ENCODE data around the gene PDIA2.
"Not testable (repeated sequence)": the region's sequence is repeated elsewhere in the genome, so short reads cannot be mapped to it uniquely, and the experiment has no call there.

PDIA2 gene

GRCh38 chr16:264440-264951, 18.5 kb upstream of the PDIA2 start:
- DNase-seq, result no peak

- no peak for DNase-seq
Observed at GRCh38 chr16:265002-265529, 17.9 kb upstream of the PDIA2 start.

GRCh38 chr16:265711-266110, 17.3 kb upstream of the PDIA2 start:
- DNase-seq, result no peak

DNA sequence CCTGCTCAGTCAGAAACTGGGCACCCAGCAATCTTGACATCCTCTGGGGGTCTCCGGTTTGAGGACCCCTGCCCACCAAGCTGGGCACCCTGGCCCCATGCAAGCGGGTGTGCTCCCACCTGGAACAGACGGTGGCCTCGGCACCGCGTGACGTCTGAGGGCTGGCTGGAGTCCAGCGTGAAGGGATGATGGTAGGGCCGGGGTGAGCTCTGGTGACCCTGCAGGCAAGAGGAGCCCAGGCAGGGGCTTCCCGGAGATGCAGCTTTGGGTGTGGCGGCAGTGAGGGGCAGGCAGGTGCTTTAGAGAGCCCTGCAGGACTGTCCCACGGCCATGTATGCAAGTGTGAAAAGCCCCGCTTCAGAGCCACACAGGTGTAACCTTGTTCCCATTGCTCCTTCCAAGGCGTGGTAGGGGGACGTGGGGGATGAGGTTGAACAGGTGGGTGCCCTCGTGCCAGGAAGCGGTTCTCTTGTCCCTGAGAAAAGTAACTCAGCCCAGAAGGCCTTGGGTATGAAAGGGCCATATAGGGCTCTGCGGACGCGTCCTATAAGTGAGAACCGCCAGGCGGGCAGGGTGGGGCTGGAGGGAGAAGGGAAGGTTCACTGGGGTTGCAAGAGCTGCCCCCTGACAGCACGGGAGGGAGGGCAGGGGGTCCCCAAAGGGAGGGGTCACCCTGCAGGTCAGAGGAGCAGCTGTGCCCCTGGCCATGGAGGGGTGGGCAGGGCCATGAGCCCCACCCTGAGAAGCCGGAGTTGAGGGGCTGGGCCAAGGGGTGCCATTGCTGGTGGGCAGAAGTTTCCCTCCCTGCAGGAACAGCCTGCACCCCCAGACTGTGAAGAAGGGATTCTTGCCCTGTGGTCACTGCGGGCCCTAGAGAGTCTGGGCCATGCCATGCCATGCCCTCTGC, 16.5 kb upstream of the PDIA2 start:
- no peak for DNase-seq

- not testable (repeated sequence) for DNase-seq
Observed at GRCh38 chr16:267562-267961, 15.4 kb upstream of the PDIA2 start.

DNA sequence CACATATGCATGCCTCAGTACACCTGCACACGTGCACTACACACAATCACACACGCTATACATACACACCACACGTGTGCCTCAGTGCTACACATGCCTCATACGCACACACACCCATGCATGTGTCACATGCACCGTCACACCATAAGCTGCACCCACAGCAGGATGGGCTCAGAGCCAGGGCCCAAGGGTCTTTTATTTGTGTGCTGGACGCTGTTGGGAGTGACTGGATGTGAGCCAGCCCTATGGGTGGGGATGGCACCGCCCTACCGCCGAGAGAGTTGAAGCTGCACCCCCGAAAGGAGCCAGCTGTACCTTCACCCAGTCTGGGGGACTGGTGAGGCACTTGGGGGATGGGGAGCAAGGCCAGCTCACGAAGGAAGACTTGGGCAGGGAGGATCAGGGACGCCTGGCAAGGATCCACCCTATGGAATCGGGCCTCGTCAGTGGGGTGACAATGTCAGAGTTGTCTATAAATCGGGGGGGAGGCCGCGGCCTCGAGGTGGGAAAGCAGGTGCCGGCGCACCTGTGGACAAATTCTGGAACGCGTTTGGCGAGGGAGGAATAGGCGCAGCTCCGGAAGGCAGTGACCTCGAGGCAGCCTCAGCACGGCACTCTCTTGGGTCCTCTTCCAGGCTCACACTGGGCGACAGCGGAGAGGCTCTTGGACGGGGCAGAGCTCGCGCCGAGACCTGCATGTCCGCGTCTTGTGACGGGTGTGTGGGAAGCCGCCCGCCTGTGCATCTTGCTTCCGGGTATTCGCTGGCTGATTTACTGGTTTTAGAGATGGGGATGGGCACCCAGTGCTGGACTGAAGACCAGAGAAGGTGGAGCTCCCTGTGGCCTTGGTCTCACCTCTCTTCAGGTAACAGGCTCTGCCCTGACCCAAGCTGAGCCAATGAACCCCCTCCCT, 14.6 kb upstream of the PDIA2 start:
- DNase-seq, result no peak

GRCh38 chr16:269061-269796, 13.7 kb upstream of the PDIA2 start:
- no peak for DNase-seq

DNA sequence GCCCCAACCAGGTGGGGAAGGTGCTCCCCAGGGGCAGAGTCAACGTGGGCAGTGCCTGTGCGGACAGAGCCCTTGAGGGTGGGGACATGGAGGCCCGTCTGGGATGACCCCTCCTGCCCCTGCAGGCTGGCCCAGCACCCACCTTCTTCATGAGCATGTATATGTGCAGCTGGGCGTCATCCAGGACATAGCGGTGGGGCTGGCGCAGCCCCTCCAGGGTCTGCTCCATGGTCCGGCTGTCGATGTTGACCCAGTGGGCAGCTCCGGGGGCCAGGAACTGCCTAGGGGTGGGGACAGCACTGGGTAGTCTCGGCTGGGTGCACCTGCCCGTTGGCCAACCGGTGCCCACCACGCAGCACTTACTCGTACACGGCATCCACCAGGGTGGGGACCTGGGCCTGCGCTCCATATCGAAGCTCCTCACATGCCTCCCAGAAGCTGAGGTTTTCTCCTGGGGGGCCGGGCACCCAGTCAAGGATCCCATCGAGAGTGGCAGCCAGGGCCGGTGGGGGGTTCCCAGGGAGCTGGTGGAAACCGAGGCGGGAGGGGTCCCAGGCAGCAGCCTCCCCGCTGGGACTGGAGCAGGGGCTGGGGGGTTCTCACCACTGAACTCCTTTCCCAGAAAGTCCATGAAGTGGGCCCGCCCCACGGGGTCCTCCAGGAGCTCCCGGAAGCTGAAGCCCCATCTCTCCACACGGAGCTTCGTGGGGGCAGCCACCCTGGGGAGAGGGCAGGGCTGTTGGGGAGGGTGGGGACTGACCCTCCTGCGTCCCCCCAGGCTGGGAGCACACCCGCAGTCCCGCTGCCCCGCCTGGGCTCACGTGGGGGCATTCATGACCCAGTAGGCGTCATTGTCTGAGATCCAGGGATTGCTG, 12.3 kb upstream of the PDIA2 start:
- no peak for DNase-seq

DNA sequence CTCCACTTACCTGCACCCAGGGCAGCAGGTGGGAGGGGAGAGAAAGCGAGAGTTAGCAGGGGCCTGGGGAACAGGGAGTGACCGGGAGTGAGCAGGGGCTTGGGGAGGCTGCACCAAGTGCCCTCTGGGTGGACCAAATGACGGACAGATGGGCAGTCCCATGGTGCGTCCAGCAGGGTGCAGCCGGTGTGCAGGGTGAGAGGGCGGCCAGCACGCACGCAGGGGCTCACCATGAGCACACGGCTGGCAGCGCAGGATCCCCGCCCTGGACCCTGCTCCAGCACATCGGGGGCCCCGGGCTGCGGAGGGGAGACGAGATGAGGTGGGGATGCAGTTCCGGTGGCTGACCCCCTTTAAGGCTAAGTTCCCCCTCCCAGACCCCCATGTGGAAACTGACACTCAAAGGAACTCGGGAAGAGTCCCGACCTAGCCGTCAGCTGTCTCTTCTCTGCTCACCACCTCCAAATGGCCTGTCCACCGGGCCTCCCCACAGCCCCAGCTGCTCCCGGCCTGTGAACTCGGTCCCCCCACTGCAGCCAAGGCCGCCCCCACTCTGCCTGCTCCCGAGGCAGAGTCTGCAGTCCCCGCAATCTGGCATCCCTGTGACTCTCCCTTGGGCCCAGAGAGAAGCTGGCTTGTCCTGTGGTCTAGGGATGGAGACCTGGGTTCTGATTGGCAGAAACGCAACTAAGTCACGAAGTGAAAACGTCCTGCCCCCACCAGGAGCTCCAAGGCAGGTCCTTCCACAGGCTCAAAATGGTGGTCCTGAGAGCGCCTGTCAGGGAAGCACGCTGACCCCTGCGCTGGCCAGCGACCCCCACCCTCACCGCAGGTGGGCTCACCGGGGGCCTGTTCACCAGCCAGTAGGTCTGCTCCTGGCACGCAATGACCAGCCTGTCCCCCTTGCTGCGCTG, 10.1 kb upstream of the PDIA2 start:
- DNase-seq, result no peak

- DNase-seq, result no peak
Observed at GRCh38 chr16:273547-274421, 9.2 kb upstream of the PDIA2 start.

DNA sequence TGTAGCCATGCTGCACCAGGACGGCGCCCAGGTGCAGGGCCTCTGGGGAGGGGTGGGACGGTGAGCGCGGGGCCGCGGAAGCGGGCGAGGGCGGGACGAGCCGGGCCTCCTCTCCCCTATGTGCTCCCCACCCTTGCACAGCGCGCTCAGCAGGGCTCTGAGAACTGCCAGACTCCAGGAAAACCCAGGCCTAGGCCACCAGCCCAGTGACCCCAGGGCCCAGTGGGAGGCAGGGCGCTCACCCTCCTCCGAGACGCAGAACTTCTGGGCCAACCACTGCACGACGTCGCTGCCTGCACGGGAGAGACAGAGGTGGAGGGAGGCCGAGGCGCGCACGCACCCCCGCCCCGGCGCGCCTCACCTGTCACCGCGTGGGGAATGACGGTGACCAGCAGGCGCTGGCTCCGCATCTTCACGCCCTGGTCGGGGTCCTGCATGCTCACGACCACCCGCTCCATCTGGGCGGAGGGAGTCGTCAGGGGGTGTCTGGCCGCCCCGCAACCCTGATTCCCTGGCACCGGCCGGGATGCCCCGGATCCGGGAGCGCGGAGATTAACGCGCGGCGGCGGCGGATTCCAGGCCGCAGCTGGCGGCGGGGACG, 7.8 kb upstream of the PDIA2 start:
- no peak for DNase-seq

DNA sequence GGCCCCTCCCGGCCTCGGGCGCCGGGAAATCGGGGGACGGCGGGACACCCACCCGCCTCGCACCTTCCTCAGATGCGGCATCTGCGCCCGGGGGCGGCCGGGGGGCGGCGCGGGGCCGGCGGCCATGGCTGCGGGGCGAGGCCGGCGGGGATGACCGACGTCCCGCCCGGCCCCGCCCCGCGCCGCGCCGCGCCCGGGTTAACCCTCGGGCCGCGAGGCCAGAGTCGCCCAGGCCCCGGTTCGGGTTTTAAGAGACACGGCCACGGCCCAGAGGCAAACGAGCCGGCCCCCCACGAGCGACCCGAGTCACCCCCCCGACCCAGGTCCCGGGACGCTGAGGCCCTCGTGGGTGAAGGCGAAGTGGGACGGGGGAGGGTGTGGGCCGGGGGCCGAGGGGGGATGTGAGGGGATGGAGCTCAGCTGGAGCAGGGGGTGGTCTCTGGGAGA, 7.2 kb upstream of the PDIA2 start, which contains the start of gene RGS11:
Gene RGS11 (minus strand): TSS at position 159 of the 447 bp plus-strand sequence. CDS start 33 bp downstream, at position 126.
- no peak for DNase-seq

DNA sequence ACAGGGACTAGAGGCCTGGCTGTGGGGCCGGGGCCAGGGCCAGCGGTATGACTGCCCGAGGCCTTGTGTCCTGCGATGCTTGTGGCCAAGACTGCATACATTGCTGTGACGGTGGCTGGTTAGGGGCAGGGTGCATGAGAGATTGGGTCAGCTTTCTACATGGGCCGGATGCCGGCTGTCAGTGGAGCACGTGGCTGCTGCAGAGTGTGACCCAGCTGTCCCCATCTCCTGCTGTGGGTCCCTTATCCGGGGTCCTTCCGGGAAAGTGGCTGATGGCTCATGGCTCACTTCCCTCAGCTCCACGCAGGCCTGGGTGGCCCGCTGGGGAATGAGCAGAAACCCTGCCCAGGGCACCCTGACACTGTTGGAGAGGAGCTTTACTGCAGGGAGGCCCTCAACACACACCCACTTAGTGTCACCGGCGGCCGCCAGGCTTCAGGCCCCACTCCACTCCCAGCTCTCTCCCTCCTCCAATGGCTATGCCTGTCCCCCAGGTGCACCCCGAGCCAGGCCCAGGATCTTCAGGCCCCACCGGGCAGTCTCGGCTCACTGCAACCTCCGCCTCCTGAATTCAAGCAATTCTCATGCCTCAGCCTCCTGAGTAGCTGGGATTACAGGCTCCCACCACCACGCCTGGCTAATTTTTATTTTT, 6.4 kb upstream of the PDIA2 start:
- no peak for DNase-seq

- peak; percentile 86 for DNase-seq
Observed at GRCh38 chr16:278863-279366, 4.0 kb upstream of the PDIA2 start.

DNA sequence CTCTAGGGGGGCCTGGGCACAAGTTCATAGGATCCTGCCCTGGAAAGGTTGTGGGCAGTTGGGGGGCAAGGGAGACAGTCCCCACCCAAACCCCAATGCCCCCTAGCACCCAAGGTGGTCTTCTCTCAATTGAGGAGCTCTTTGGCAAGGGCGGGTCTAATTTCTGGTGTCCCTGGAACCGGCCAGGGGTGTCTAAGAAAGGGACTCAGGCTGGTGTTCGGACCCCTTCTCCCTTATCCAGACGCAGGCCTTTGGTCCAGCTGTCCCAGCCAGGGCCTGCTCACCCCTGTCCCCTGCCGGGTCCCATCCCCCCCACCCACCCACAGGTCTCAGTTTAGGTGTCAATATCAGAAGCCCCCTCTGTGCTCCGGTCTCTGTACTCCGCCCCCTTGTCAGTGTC, 3.4 kb upstream of the PDIA2 start:
- DNase-seq, result no peak

DNA sequence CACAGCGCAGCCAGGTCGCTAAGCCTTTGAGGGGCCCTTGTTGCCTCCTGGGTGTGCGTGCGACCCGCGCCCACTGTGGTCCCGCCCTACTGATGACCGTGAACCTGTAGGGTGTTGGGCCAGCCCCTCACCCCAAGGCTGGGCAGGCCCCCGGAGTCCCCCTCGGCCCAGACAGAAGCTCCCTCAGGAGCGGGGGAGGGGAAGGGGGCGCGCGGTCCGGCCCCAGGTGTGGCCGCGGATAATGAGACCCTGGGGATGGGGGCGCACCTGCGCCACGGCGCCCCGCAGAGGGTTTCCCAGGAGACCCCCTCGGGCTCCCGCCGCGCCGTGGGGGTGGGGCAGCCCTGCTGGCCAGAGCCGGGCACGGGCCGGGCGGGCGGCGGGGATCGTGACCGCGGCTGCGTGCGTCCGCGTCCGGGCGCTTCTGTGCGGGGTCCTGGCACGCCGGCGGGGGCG, 2.9 kb upstream of the PDIA2 start:
- no peak for DNase-seq

GRCh38 chr16:280552-280951, 2.4 kb upstream of the PDIA2 start, which contains the start of gene ARHGDIG:
TSS of gene ARHGDIG (plus strand) at chr16:280591. CDS start at chr16:280681, 90 bp downstream.
- DNase-seq, result no peak
